ENCODE data around the gene VCL. TPM values are rescaled to one million over a fixed set of nuclear protein-coding genes. Genes with fewer than 3 reads are reported as not detected.

The VCL gene
- total and polyA plus RNA-seq, 2 of the 8 experiments (the other 6 are each of a cell fraction or from before 2014, with no cell fraction given), result 119 to 377 TPM

GRCh38 chr10:74150990-74151878 is 153.3 kb downstream of the VCL start, which contains the start of gene ADK (continued):
- TF ChIP-seq HDAC6 (IDR thresholded peaks at IDR 0.05; ENCODE audit: low read depth, low read length), result no peak
- no peak for TF ChIP-seq RFX5 (IDR thresholded peaks at IDR 0.05; ENCODE audit: borderline replicate concordance, low read depth, low read length)
- TF ChIP-seq PHF8 (conservative IDR thresholded peaks at IDR 0.05; ENCODE audit: low read depth, low read length), result peak; percentile 82
- no peak for TF ChIP-seq SP1 (IDR thresholded peaks at IDR 0.05; ENCODE audit: low read depth, low read length)
- TF ChIP-seq CREB1 (IDR thresholded peaks at IDR 0.05), result no peak; the same call in 1 of the 2 replicates
- TF ChIP-seq JUN (IDR thresholded peaks at IDR 0.05; ENCODE audit: low read depth, low read length), result peak; percentile 49; the same call in 1 of the 2 replicates
- TF ChIP-seq GTF2F1 (IDR thresholded peaks at IDR 0.05; ENCODE audit: borderline replicate concordance, low read depth, low read length), result no peak
- no peak for TF ChIP-seq SAP30 (IDR thresholded peaks at IDR 0.05; ENCODE audit: insufficient read depth, insufficient replicate concordance, low read length)
- no peak for TF ChIP-seq BACH1 (IDR thresholded peaks at IDR 0.05; ENCODE audit: low read length)
- peak in 1 of 2 experiments; percentile 60; a peak in 1 of 4 replicates for TF ChIP-seq HDAC2 (IDR thresholded peaks at IDR 0.05; ENCODE audit: borderline replicate concordance in 1 of 2, low read depth in 2 of 2, low read length in 2 of 2)
- no peak for TF ChIP-seq NRF1 (IDR thresholded peaks at IDR 0.05; ENCODE audit: low read depth, low read length)
- TF ChIP-seq BRCA1 (IDR thresholded peaks at IDR 0.05; ENCODE audit: low read depth, low read length), result no peak
- no peak for TF ChIP-seq KDM5A (IDR thresholded peaks at IDR 0.05; ENCODE audit: low read length)
- no peak for TF ChIP-seq CHD2 (IDR thresholded peaks at IDR 0.05; ENCODE audit: low read length)
- TF ChIP-seq TEAD4 (IDR thresholded peaks at IDR 0.05; ENCODE audit: low read depth, low read length), result no peak
- peak; percentile 3; the same call in 1 of the 2 replicates for TF ChIP-seq JUND (IDR thresholded peaks at IDR 0.05; ENCODE audit: low read length)
- TF ChIP-seq TAF7 (optimal IDR thresholded peaks at IDR 0.05; ENCODE audit: borderline replicate concordance, low read depth, low read length), result peak; percentile 16
- peak; percentile 76 for TF ChIP-seq TBP (IDR thresholded peaks at IDR 0.05; ENCODE audit: low read depth, low read length)
- TF ChIP-seq RNF2 (IDR thresholded peaks at IDR 0.05; ENCODE audit: borderline replicate concordance, low read depth, low read length, missing control alignments, poor library complexity, severe bottlenecking), result no peak
- TF ChIP-seq RAD21 (IDR thresholded peaks at IDR 0.05 in 1 of 2, conservative IDR thresholded peaks at IDR 0.05 in 1 of 2; ENCODE audit: low read depth in 2 of 2, low read length in 2 of 2), result peak in 1 of 2 experiments; percentile 41; a peak in 2 of 4 replicates
- TF ChIP-seq CBX8 (IDR thresholded peaks at IDR 0.05; ENCODE audit: borderline replicate concordance, low read depth, low read length), result no peak
- TF ChIP-seq SP2 (IDR thresholded peaks at IDR 0.05; ENCODE audit: low read length), result no peak

Measured in H1 (cell line).